ENCODE measurements around the gene EZH2. TPM values are rescaled to one million over a fixed set of nuclear protein-coding genes. Genes with fewer than 3 reads are reported as not detected.

The EZH2 gene
- total and polyA plus RNA-seq, 4 donors = 2.0 to 21.3 (median 2.5) TPM

GRCh38 chr7:148783801-148784527 is 100.1 kb downstream of the EZH2 start:
- 97% methylated on average over 15 of the region's 15 CpGs for WGBS
- H3K27ac ChIP-seq (ENCODE audit: low read depth in 1 of 2, low read length in 2 of 2) = no peak overlapping the region
- H3K9me3 ChIP-seq (ENCODE audit: control insufficient read depth in 4 of 4, low read length in 3 of 4) = no peaks in the 10 kb centered on the region
- H3K4me1 ChIP-seq (ENCODE audit: control insufficient read depth in 4 of 4, insufficient read depth in 4 of 4, low read length in 3 of 4) = no peaks in the 10 kb centered on the region
- H3K36me3 ChIP-seq (ENCODE audit: control insufficient read depth in 4 of 4, insufficient read depth in 3 of 4, low read depth in 1 of 4, low read length in 3 of 4) = peaks cover 16 to 62% (median 48%) of the 10 kb centered on the region in 4 donors
- H3K4me3 ChIP-seq (ENCODE audit: low read depth in 1 of 3, low read length in 3 of 3) = no peak overlapping the region
- TF ChIP-seq EGR1 (IDR thresholded peaks at IDR 0.05; ENCODE audit: low read depth in 2 of 2) = no peak
- TF ChIP-seq RAD21 (IDR thresholded peaks at IDR 0.05) = no peak
- no peak for TF ChIP-seq FOXA2 (IDR thresholded peaks at IDR 0.05)
- TF ChIP-seq SP1 (IDR thresholded peaks at IDR 0.05) = no peak
- no peak for TF ChIP-seq NR2F2 (IDR thresholded peaks at IDR 0.05)
- no peak for TF ChIP-seq ZBTB33 (IDR thresholded peaks at IDR 0.05)
- H3K27me3 ChIP-seq (ENCODE audit: control insufficient read depth in 4 of 4, insufficient read depth in 4 of 4, low read length in 3 of 4) = no peaks in the 10 kb centered on the region
- no peak for DNase-seq (ENCODE audit: low spot score)
- H3K9ac ChIP-seq (ENCODE audit: low read depth in 1 of 2, low read length in 2 of 2) = no peak overlapping the region

- Histone ChIP-seq H3K9me3 (ENCODE audit: control insufficient read depth in 4 of 4, low read length in 3 of 4) (no peaks in the 10 kb centered on the region), H3K9ac (ENCODE audit: low read depth in 1 of 2, low read length in 2 of 2) (no peak overlapping the region), H3K4me3 (ENCODE audit: low read depth in 1 of 3, low read length in 3 of 3) (no peak overlapping the region), H3K27me3 (ENCODE audit: control insufficient read depth in 4 of 4, insufficient read depth in 4 of 4, low read length in 3 of 4) (no peaks in the 10 kb centered on the region), H3K4me1 (ENCODE audit: control insufficient read depth in 4 of 4, insufficient read depth in 4 of 4, low read length in 3 of 4) (no peaks in the 10 kb centered on the region), H3K27ac (ENCODE audit: low read depth in 1 of 2, low read length in 2 of 2) (no peak overlapping the region), H3K36me3 (ENCODE audit: control insufficient read depth in 4 of 4, insufficient read depth in 3 of 4, low read depth in 1 of 4, low read length in 3 of 4) (peaks cover 14 to 54% (median 41%) of the 10 kb centered on the region in 4 donors)
- no peak for TF ChIP-seq TAF1 (conservative IDR thresholded peaks at IDR 0.05)
- no peak for TF ChIP-seq GABPA (IDR thresholded peaks at IDR 0.05 in 1 of 2, conservative IDR thresholded peaks at IDR 0.05 in 1 of 2)
- TF ChIP-seq RXRA (IDR thresholded peaks at IDR 0.05) = no peak
- TF ChIP-seq HNF4A (conservative IDR thresholded peaks at IDR 0.05) = peak; percentile 2 to 20
- no peak for DNase-seq (ENCODE audit: low spot score)
- WGBS = 87% methylated on average over 44 of the region's 44 CpGs
Measured at GRCh38 chr7:148782757-148783456, 101.2 kb downstream of the EZH2 start.

- Histone ChIP-seq H3K9me3 (ENCODE audit: control insufficient read depth in 4 of 4, low read length in 3 of 4) (no peaks in the 10 kb centered on the region), H3K27ac (ENCODE audit: low read depth in 1 of 2, low read length in 2 of 2) (no peak overlapping the region), H3K9ac (ENCODE audit: low read depth in 1 of 2, low read length in 2 of 2) (no peak overlapping the region), H3K4me1 (ENCODE audit: control insufficient read depth in 4 of 4, insufficient read depth in 4 of 4, low read length in 3 of 4) (no peaks in the 10 kb centered on the region), H3K36me3 (ENCODE audit: control insufficient read depth in 4 of 4, insufficient read depth in 3 of 4, low read depth in 1 of 4, low read length in 3 of 4) (peaks cover 10 to 49% (median 38%) of the 10 kb centered on the region in 4 donors), H3K27me3 (ENCODE audit: control insufficient read depth in 4 of 4, insufficient read depth in 4 of 4, low read length in 3 of 4) (no peaks in the 10 kb centered on the region), H3K4me3 (ENCODE audit: low read depth in 1 of 3, low read length in 3 of 3) (no peak overlapping the region)
- no peak for DNase-seq (ENCODE audit: low spot score)
- no peak for TF ChIP-seq SP1 (IDR thresholded peaks at IDR 0.05)
- TF ChIP-seq NR2F2 (IDR thresholded peaks at IDR 0.05) = no peak
- WGBS = 89% methylated on average over 1 of the region's 1 CpG
Measured at GRCh38 chr7:148774471-148774870, 109.6 kb downstream of the EZH2 start.

- Histone ChIP-seq H3K27me3 (ENCODE audit: control insufficient read depth in 4 of 4, insufficient read depth in 4 of 4, low read length in 3 of 4) (no peaks in the 10 kb centered on the region), H3K36me3 (ENCODE audit: control insufficient read depth in 4 of 4, insufficient read depth in 3 of 4, low read depth in 1 of 4, low read length in 3 of 4) (peaks cover 7 to 48% (median 37%) of the 10 kb centered on the region in 4 donors), H3K4me1 (ENCODE audit: control insufficient read depth in 4 of 4, insufficient read depth in 4 of 4, low read length in 3 of 4) (no peaks in the 10 kb centered on the region), H3K9ac (ENCODE audit: low read depth in 1 of 2, low read length in 2 of 2) (no peak overlapping the region), H3K9me3 (ENCODE audit: control insufficient read depth in 4 of 4, low read length in 3 of 4) (no peaks in the 10 kb centered on the region), H3K27ac (ENCODE audit: low read depth in 1 of 2, low read length in 2 of 2) (no peak overlapping the region), H3K4me3 (ENCODE audit: low read depth in 1 of 3, low read length in 3 of 3) (no peak overlapping the region)
- TF ChIP-seq JUND (IDR thresholded peaks at IDR 0.05) = no peak
- no peak for DNase-seq (ENCODE audit: low spot score)
- WGBS = 87% methylated on average over 10 of the region's 10 CpGs
Measured at GRCh38 chr7:148773334-148773733, 110.8 kb downstream of the EZH2 start.

All from liver (tissue), 9 donors.